ENCODE data around the gene PRKAR2B.

- TF ChIP-seq CTCF (IDR thresholded peaks at IDR 0.05) (no peak), ZFX (IDR thresholded peaks at IDR 0.05; ENCODE audit: borderline replicate concordance) (no peak)
Observed at GRCh38 chr7:107077699-107078516, 33.4 kb downstream of the PRKAR2B start.
